ENCODE data around the gene BMPR1B. TPM values are rescaled to one million over a fixed set of nuclear protein-coding genes. Genes with fewer than 3 reads are reported as not detected.
A peak's percentile ranks its signal among the peaks of the same experiment; 100 is the strongest.
"Not testable (repeated sequence)": the region's sequence is repeated elsewhere in the genome, so short reads cannot be mapped to it uniquely, and the experiment has no call there.

BMPR1B gene
- total RNA-seq, 1 experiment from 2014 or later: 9.5 TPM

GRCh38 chr4:95114521-95114920 is 356.8 kb downstream of the BMPR1B start:
- in situ Hi-C loops (cut with HindIII; ENCODE audit: low pct_unique_long_range_greater_than_20kb, low sequenced_read_pairs): no loop called here
- DNase-seq (ENCODE audit: low read depth, low spot score): no peak

- DNase-seq (ENCODE audit: low read depth, low spot score): peak; percentile 27
- in situ Hi-C loops (cut with HindIII; ENCODE audit: low pct_unique_long_range_greater_than_20kb, low sequenced_read_pairs): no loop called here
These were observed 360.7 kb downstream of the BMPR1B start for GRCh38 chr4:95118497-95118896.

DNA sequence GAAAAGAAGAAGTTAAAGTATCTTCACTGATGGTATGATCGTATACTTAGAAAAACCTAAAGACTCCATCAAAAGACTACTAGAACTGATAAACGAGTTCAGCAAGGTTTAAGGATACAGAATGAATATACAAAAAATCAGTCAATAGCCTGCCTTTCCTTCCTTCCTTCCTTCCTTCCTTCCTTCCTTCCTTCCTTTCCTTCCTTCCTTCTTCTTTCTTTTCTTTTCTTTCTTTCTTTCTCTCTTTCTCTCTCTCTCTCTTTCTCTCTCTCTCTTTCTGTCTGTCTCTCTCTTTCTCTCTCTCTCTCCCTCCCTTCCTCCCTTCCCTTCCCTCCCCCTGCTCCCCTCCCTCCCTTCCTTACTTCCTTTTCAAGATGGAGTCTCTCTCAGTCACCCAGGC is 362.7 kb downstream of the BMPR1B start:
- in situ Hi-C loops (cut with HindIII; ENCODE audit: low pct_unique_long_range_greater_than_20kb, low sequenced_read_pairs): no loop called here

DNA sequence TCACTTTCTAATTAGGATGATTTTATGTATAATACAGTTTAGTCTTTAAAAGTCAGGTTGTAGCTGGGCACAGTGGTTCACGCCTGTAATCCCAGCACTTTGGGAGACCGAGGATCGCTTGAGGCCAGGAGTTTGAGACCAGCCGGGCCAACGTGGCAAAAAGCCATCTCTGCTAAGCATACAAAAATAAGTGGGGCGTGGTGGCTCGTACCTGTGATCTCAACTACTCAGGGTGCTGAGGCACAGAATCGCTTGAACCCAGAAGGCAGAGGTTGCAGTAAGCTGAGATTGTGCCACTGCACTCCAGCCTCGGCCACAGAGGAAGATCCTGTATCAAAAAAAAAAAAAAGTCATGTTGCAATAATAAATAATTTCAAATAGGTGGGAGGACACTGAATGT is 364.2 kb downstream of the BMPR1B start:
- no peak for DNase-seq (ENCODE audit: low read depth, low spot score)
- in situ Hi-C loops (cut with HindIII; ENCODE audit: low pct_unique_long_range_greater_than_20kb, low sequenced_read_pairs): no loop called here

More for the DNA sequence above, 362.7 kb downstream of the BMPR1B start:
- DNase-seq (ENCODE audit: low read depth, low spot score): no peak

DNA sequence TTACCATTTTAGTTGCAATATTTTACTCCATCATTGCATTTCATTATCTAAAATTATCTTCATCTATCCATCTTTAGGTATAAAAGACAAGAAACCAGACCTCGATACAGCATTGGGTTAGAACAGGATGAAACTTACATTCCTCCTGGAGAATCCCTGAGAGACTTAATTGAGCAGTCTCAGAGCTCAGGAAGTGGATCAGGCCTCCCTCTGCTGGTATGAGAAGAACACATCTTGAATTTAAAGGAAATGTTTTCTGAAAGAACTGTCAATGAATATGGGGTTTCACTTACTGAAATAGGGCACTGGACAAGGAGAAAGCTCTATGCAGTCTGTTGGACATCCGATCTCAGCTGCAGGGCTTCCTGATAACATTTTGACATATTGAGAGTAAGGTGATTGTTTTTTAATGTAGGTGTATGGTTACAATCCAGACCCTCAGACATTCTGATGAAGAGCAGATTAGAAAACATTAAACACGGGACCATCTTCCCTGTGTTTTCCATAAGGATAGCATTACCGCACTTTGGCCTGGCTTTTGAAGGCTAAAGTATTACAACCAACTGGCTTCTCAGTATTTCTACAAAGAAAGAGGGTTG is 367.2 kb downstream of the BMPR1B start:
- peak; percentile 79 for DNase-seq (ENCODE audit: low read depth, low spot score)
- in situ Hi-C loops (cut with HindIII; ENCODE audit: low pct_unique_long_range_greater_than_20kb, low sequenced_read_pairs): no loop called here

GRCh38 chr4:95129031-95129430 is 371.3 kb downstream of the BMPR1B start:
- in situ Hi-C loops (cut with HindIII; ENCODE audit: low pct_unique_long_range_greater_than_20kb, low sequenced_read_pairs): no loop called here
- no peak for DNase-seq (ENCODE audit: low read depth, low spot score)

DNA sequence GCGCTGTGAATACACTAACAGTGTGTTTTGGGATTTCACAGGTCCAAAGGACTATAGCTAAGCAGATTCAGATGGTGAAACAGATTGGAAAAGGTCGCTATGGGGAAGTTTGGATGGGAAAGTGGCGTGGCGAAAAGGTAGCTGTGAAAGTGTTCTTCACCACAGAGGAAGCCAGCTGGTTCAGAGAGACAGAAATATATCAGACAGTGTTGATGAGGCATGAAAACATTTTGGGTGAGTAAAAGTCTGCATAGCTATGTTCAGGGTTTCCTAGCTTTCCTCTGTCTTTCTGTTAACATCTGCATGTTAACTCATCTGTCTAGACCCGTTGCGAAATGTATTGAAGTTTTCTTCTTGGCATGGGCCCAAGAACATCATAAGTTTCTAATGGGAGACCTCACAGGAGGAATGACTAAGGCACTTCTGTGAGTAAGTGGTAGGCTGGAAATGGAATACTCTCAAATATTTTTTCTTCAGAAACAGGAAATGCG is 372.1 kb downstream of the BMPR1B start:
- in situ Hi-C loops (cut with HindIII; ENCODE audit: low pct_unique_long_range_greater_than_20kb, low sequenced_read_pairs): no loop called here
- DNase-seq (ENCODE audit: low read depth, low spot score): peak; percentile 84

DNA sequence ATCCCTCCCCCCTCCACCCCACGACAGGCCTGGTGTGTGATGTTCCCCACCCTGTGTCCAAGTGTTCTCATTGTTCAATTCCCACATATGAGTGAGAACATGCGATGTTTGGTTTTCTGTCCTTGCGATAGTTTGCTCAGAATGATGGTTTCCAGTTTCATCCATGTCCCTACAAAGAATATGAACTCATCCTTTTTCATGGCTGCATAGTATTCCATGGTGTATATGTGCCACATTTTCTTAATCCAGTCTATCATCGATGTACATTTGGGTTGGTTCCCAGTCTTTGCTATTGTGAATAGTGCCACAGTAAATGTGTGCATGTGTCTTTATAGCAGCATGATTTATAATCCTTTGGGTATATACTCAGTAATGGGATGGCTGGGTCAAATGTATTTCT is 376.3 kb downstream of the BMPR1B start:
- DNase-seq (ENCODE audit: low read depth, low spot score); in situ Hi-C loops (cut with HindIII; ENCODE audit: low pct_unique_long_range_greater_than_20kb, low sequenced_read_pairs): not testable (repeated sequence)

GRCh38 chr4:95139424-95139823 is 381.7 kb downstream of the BMPR1B start:
- DNase-seq (ENCODE audit: low read depth, low spot score); in situ Hi-C loops (cut with HindIII; ENCODE audit: low pct_unique_long_range_greater_than_20kb, low sequenced_read_pairs): not testable (repeated sequence)

- no peak for DNase-seq (ENCODE audit: low read depth, low spot score)
- in situ Hi-C loops (cut with HindIII; ENCODE audit: low pct_unique_long_range_greater_than_20kb, low sequenced_read_pairs): no loop called here
These were observed 383.6 kb downstream of the BMPR1B start for GRCh38 chr4:95141361-95141760.

DNA sequence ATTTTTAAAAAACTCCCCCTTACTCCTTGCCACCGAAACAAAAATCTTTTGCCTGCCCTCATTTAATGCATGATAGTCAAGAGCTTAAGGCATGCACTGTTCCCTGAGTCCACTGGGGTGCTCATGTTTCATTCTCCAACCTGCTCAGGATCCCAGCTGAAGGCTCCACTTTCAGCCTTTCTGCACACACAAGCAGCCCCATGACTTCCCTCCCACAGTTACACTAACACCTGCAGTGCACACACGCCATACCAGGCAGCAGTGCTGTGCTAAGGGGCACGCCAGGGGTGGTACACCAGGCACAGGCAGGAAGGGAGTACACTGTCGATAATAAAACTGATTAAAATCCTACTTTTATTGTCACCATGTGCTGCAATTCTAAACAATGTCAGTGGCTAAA is 385.2 kb downstream of the BMPR1B start:
- in situ Hi-C loops (cut with HindIII; ENCODE audit: low pct_unique_long_range_greater_than_20kb, low sequenced_read_pairs): no loop called here
- no peak for DNase-seq (ENCODE audit: low read depth, low spot score)

- DNase-seq (ENCODE audit: low read depth, low spot score): no peak
- in situ Hi-C loops (cut with HindIII; ENCODE audit: low pct_unique_long_range_greater_than_20kb, low sequenced_read_pairs): no loop called here
These were observed 393.5 kb downstream of the BMPR1B start for GRCh38 chr4:95151255-95151654.

GRCh38 chr4:95153182-95153581 is 395.4 kb downstream of the BMPR1B start:
- in situ Hi-C loops (cut with HindIII; ENCODE audit: low pct_unique_long_range_greater_than_20kb, low sequenced_read_pairs): no loop called here
- DNase-seq (ENCODE audit: low read depth, low spot score): no peak

DNA sequence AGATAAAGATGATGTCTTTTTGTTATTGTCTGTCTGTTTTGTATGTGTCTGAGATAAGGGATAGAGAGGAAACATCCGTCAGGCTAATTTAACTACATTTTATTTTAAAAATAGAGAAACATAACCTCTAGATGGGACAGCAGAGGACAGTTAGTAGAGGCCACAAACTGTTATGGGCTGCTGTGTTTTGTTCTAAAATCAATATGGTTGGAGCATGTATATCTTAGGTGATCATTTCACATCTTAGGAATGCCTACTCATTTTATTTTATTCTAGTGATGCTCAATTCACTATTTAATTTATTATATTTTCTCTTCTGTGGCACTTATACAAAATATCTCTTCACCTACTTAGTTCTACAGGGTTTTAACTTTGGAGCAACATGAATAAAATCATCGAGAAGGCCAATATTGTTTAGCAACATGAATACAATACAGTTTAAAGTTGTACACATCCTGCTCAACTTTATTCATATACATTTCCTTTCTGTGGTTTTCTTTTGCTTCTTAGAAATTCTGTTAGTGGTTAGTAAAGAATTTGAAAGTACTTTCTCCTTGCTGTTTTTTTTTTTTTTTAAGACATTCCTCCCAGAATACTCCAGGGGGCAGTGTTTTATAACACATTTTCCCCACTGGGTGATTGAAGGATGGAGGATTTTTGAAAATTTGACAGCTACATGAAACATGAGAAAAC is 398.1 kb downstream of the BMPR1B start:
- in situ Hi-C loops (cut with HindIII; ENCODE audit: low pct_unique_long_range_greater_than_20kb, low sequenced_read_pairs): no loop called here
- DNase-seq (ENCODE audit: low read depth, low spot score): peak; percentile 46

DNA sequence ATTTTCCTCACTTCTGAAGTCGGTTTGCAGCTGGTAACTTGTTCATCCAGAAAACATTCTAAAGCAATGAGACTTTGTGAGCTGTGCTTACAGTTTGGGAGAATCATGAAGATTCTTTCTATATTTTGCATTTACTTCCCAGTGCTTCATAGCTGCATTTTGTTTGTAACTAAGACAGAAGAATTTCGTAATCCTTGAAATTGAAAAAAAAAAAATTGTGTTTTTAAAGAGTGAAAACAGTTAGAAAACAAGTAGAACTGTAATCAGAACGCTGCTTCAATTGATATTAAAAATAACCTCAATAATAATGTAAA is 398.7 kb downstream of the BMPR1B start:
- DNase-seq (ENCODE audit: low read depth, low spot score): no peak
- in situ Hi-C loops (cut with HindIII; ENCODE audit: low pct_unique_long_range_greater_than_20kb, low sequenced_read_pairs): no loop called here

DNA sequence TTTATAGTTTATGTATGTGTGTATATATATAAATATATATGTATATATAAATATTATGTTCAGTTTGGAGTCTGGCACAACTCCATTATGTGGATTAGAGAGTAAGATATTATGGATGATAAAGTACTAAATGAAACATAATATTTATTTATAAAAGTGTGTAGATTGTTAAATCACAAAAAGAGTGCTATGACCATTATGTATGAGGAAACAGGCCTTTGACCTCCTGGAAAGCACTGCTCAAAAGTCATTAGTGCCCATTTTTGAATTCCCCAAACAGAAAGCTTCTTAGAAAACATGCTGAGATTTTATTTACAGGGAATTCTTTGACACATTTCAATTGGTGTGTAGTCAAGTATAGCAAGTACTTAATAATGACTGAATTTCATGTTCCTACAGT is 399.8 kb downstream of the BMPR1B start:
- in situ Hi-C loops (cut with HindIII; ENCODE audit: low pct_unique_long_range_greater_than_20kb, low sequenced_read_pairs): no loop called here
- DNase-seq (ENCODE audit: low read depth, low spot score): no peak

- in situ Hi-C loops (cut with HindIII; ENCODE audit: low pct_unique_long_range_greater_than_20kb, low sequenced_read_pairs): no loop called here
- DNase-seq (ENCODE audit: low read depth, low spot score): no peak
These were observed 400.3 kb downstream of the BMPR1B start for GRCh38 chr4:95158045-95158444.

DNA sequence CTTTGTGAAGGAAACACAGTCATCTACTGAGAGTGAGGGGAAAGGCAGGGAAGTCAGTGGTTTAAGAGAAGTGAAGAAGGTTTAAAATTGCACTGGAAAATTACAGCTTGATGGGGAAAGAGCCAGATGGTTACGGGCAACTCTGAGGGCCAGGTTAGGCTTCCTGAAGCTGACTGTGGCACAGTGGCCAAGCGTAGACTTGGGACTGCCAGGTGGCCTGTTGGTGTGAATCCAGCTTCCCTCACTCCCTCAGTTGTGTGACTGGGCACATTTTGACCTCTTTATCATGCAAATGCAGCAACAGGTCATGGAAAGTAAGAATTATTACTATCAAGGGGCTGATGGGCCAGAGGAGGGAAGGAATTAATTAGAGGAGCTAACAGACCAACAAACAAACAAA is 400.9 kb downstream of the BMPR1B start:
- DNase-seq (ENCODE audit: low read depth, low spot score): no peak
- in situ Hi-C loops (cut with HindIII; ENCODE audit: low pct_unique_long_range_greater_than_20kb, low sequenced_read_pairs): no loop called here

DNA sequence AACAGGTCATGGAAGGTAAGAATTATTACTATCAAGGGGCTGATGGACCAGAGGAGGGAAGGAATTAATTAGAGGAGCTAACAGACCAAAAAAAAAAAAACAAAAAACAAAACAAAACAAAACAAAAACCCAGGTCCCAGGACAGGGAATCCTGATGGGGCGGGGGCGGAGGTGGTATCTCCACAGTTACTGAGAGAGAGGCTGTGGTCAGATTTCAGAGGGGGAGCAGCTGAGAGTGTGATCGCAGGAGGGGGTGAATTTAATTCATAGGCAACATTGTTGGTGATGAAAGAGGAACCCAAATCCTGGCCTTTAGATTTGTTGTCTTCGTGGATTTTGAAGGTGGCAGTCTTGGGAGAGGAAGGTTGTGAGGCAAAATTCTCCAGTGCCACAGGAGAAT is 401.6 kb downstream of the BMPR1B start:
- DNase-seq (ENCODE audit: low read depth, low spot score): no peak
- in situ Hi-C loops (cut with HindIII; ENCODE audit: low pct_unique_long_range_greater_than_20kb, low sequenced_read_pairs): no loop called here

All from SK-MEL-5 (cell line).